H9 (cell line): ENCODE measurements around the gene SOX18. TPM values are rescaled to one million over a fixed set of nuclear protein-coding genes. Genes with fewer than 3 reads are reported as not detected.

Experiments used
- DNase-seq: peaks from one replicate; pipeline ENCODE4 v3.0.0-alpha.2; 2017
- H2AFZ ChIP-seq: one replicate; pipeline ENCODE4 v1.6.1; 2013; ENCODE audit warnings: mild to moderate bottlenecking, low read length, control low read depth, moderate library complexity
- H2AK5ac ChIP-seq: 2 replicates; pipeline ENCODE4 v1.6.1; 2013; ENCODE audit warnings: low read length, control low read depth, mixed read lengths; ENCODE audit not compliant: insufficient read length
- H2BK120ac ChIP-seq: one replicate; pipeline ENCODE4 v1.6.1; 2013; ENCODE audit warnings: low read depth, mild to moderate bottlenecking, low read length, control low read depth, inconsistent platforms; ENCODE audit not compliant: poor library complexity, severe bottlenecking
- H2BK12ac ChIP-seq: 2 replicates; pipeline ENCODE4 v1.6.1; 2013; ENCODE audit warnings: low read length, control low read depth, mixed read lengths, low read depth; ENCODE audit not compliant: insufficient read length
- H2BK15ac ChIP-seq: 2 replicates; pipeline ENCODE4 v1.6.1; 2013; ENCODE audit warnings: low read depth, low read length, control low read depth
- H2BK20ac ChIP-seq: one replicate; pipeline ENCODE4 v1.6.1; 2013; ENCODE audit warnings: low read depth, mild to moderate bottlenecking, low read length, control low read depth, inconsistent platforms; ENCODE audit not compliant: poor library complexity, severe bottlenecking
- H2BK5ac ChIP-seq: 2 replicates; pipeline ENCODE4 v1.6.1; 2013; ENCODE audit warnings: low read length, control low read depth, mixed read lengths; ENCODE audit not compliant: insufficient read length
- H3K14ac ChIP-seq: 2 replicates; pipeline ENCODE4 v1.6.1; 2013; ENCODE audit warnings: low read length, control low read depth; ENCODE audit not compliant: insufficient read depth
- H3K18ac ChIP-seq: 2 replicates; pipeline ENCODE4 v1.6.1; 2013; ENCODE audit warnings: low read depth, mild to moderate bottlenecking, mixed read lengths, low read length, control low read depth; ENCODE audit not compliant: insufficient read length
- H3K23ac ChIP-seq: 2 replicates; pipeline ENCODE4 v1.6.1; 2013; ENCODE audit warnings: low read length, control low read depth, mixed read lengths, low read depth; ENCODE audit not compliant: insufficient read length
- H3K23me2 ChIP-seq: 2 replicates; pipeline ENCODE4 v1.6.1; 2013; ENCODE audit warnings: low read depth, mild to moderate bottlenecking, mixed read lengths, low read length, control low read depth; ENCODE audit not compliant: insufficient read length, poor library complexity, severe bottlenecking
- H3K27ac ChIP-seq: 2 replicates; pipeline ENCODE4 v1.5.1; 2013; ENCODE audit warnings: low read length, control low read depth, mixed read lengths, low read depth; ENCODE audit not compliant: insufficient read length
- H3K27me3 ChIP-seq: 2 replicates; pipeline ENCODE4 v1.6.1; 2013; ENCODE audit warnings: low read length, control low read depth, inconsistent platforms; ENCODE audit not compliant: insufficient read depth
- H3K4ac ChIP-seq: 2 replicates; pipeline ENCODE4 v1.6.1; 2013; ENCODE audit warnings: low read depth, mild to moderate bottlenecking, control low read depth, inconsistent platforms, low read length, moderate library complexity
- H3K4me1 ChIP-seq: 2 replicates; pipeline ENCODE4 v1.6.1; 2013; ENCODE audit warnings: low read length, control low read depth, inconsistent platforms; ENCODE audit not compliant: insufficient read depth
- H3K4me2 ChIP-seq: 2 replicates; pipeline ENCODE4 v1.6.1; 2013; ENCODE audit warnings: low read length, control low read depth, mixed read lengths; ENCODE audit not compliant: insufficient read length, insufficient read depth
- H3K56ac ChIP-seq: 2 replicates; pipeline ENCODE4 v1.6.1; 2013; ENCODE audit warnings: low read depth, mild to moderate bottlenecking, mixed read lengths, low read length, control low read depth; ENCODE audit not compliant: insufficient read length
- H3K79me1 ChIP-seq: 2 replicates; pipeline ENCODE4 v1.6.1; 2013; ENCODE audit warnings: low read depth, mild to moderate bottlenecking, moderate library complexity, low read length, control low read depth, inconsistent platforms; ENCODE audit not compliant: insufficient read depth, poor library complexity, severe bottlenecking
- H3K79me2 ChIP-seq: 2 replicates; pipeline ENCODE4 v1.6.1; 2013; ENCODE audit warnings: low read length, control low read depth, inconsistent platforms; ENCODE audit not compliant: insufficient read depth
- H3K9ac ChIP-seq: 2 replicates; pipeline ENCODE4 v1.6.1; 2013; ENCODE audit warnings: low read length, control low read depth, mixed read lengths; ENCODE audit not compliant: insufficient read length; ENCODE audit errors: extremely low read depth
- H3K9me3 ChIP-seq: one replicate; pipeline ENCODE4 v1.6.1; 2013; ENCODE audit warnings: low read depth, low read length, inconsistent platforms; ENCODE audit not compliant: control insufficient read depth
- H3T11ph ChIP-seq: one replicate; pipeline ENCODE4 v1.6.1; 2013; ENCODE audit warnings: mild to moderate bottlenecking, low read length, control low read depth, inconsistent platforms
- H4K20me1 ChIP-seq: one replicate; pipeline ENCODE4 v1.6.1; 2013; ENCODE audit not compliant: control insufficient read depth, insufficient read length, insufficient read depth
- H4K5ac ChIP-seq: 2 replicates; pipeline ENCODE4 v1.6.1; 2013; ENCODE audit warnings: low read depth, mild to moderate bottlenecking, mixed read lengths, low read length, control low read depth; ENCODE audit not compliant: insufficient read length
- H4K8ac ChIP-seq: replicated peaks from 2 replicates; pipeline ENCODE4 v1.6.1; 2013; ENCODE audit warnings: low read length, control low read depth, mixed read lengths, low read depth; ENCODE audit not compliant: insufficient read length
- H4K91ac ChIP-seq: 2 replicates; pipeline ENCODE4 v1.6.1; 2013; ENCODE audit warnings: low read depth, mild to moderate bottlenecking, moderate library complexity, mixed read lengths, low read length, control low read depth; ENCODE audit not compliant: insufficient read length
- H3K27ac Mint-ChIP-seq, 3 experiments: 2 replicates in 2 of 3; 3 replicates in 1 of 3; pipeline ENCODE4 v1.8.0; 2020 to 2021; ENCODE audit warnings: mixed read lengths in 3 of 3, mild to moderate bottlenecking in 1 of 3, moderate library complexity in 1 of 3
- H3K27me3 Mint-ChIP-seq: 2 replicates; pipeline ENCODE4 v1.8.0; 2021; ENCODE audit warnings: low read depth, mild to moderate bottlenecking, moderate library complexity, mixed read lengths
- H3K36me3 Mint-ChIP-seq, 3 experiments: 2 replicates in 2 of 3; 3 replicates in 1 of 3; pipeline ENCODE4 v1.8.0; 2020 to 2021; ENCODE audit warnings: low read depth in 3 of 3, mixed read lengths in 3 of 3; ENCODE audit not compliant: insufficient read depth in 1 of 3
- H3K4me1 Mint-ChIP-seq, 2 experiments: 2 replicates each; pipeline ENCODE4 v1.8.0; 2020; ENCODE audit warnings: mixed read lengths in 2 of 2
- H3K4me3 Mint-ChIP-seq, 2 experiments: 2 replicates in 1 of 2; 3 replicates in 1 of 2; pipeline ENCODE4 v1.8.0; 2020 to 2021; ENCODE audit warnings: mild to moderate bottlenecking in 2 of 2, mixed read lengths in 2 of 2, moderate library complexity in 1 of 2
- H3K9me3 Mint-ChIP-seq, 2 experiments: 2 replicates in 1 of 2; 3 replicates in 1 of 2; pipeline ENCODE4 v1.8.0; 2020; ENCODE audit warnings: mild to moderate bottlenecking in 2 of 2, mixed read lengths in 2 of 2, moderate library complexity in 1 of 2
- CTCF ChIP-seq: fragments of 200-600 bp; sonication (generic); conservative IDR thresholded peaks from 3 replicates; pipeline ENCODE4 v1.8.0; 2021; ENCODE audit warnings: antibody characterized with exemption, mild to moderate bottlenecking
- WGBS: extraction: QIAGEN DNeasy Blood & Tissue Kit; methylation state at CpG from one replicate; pipeline ENCODE4 v1.1.7; 2013; ENCODE audit warnings: missing lambda C conversion rate, low lambda C conversion rate, mixed read lengths; ENCODE audit not compliant: insufficient read length; ENCODE audit errors: extremely low coverage; 5-methylcytosine and 5-hydroxymethylcytosine counted together
- total RNA-seq: library from RNA; stranded (reverse); gene quantifications from 2 replicates; pipeline ENCODE4 v1.2.1, GENCODE V29; 2021

Gene SOX18
- total RNA-seq, 1 experiment from 2014 or later, result 2.0 TPM

- Histone ChIP-seq H3K4me1 (no peaks in the 10 kb centered on the region), H3K79me1 (no peaks in the 10 kb centered on the region), H2BK12ac (no peak overlapping the region), H3K56ac (no peak overlapping the region), H3K27me3 (peaks cover 3% of the 10 kb centered on the region; the same call in 1 of the 2 replicates), H3T11ph (no peak overlapping the region), H3K79me2 (no peaks in the 10 kb centered on the region), H3K9me3 (no peaks in the 10 kb centered on the region), H2BK15ac (no peak overlapping the region), H2BK5ac (no peak overlapping the region), H4K20me1 (no peaks in the 10 kb centered on the region), H3K4me2 (no peak overlapping the region), H3K23me2 (no peaks in the 10 kb centered on the region), H3K9ac (no peak overlapping the region), H2BK20ac (no peak overlapping the region), H3K27ac (no peak overlapping the region), H2AK5ac (no peak overlapping the region), H4K5ac (no peak overlapping the region), H4K8ac (no peak overlapping the region), H2BK120ac (no peak overlapping the region), H3K18ac (no peak overlapping the region), H3K4ac (no peak overlapping the region), H4K91ac (no peak overlapping the region), H3K23ac (no peak overlapping the region), H3K14ac (no peak overlapping the region; the same call in 1 of the 2 replicates), H2AFZ (no peak overlapping the region)
- no peak for DNase-seq
- peaks cover 2 to 5% (median 2%) of the 10 kb centered on the region in 3 experiments; a peak in 5 of 7 replicates for H3K36me3 Mint-ChIP-seq
- peaks cover 5% of the 10 kb centered on the region in 2 experiments for H3K9me3 Mint-ChIP-seq
- H3K4me1 Mint-ChIP-seq, result peaks cover 2 to 3% of the 10 kb centered on the region in 2 experiments; a peak in 3 of 4 replicates
- H3K27me3 Mint-ChIP-seq, result peaks cover 39% of the 10 kb centered on the region
- TF ChIP-seq CTCF, result no peak
- H3K4me3 Mint-ChIP-seq, result no peak overlapping the region; a peak in 1 of 5 replicates
- H3K27ac Mint-ChIP-seq, result no peak overlapping the region
- WGBS, result no CpG with 5 or more reads among the region's 28 CpGs
Observed at GRCh38 chr20:64098471-64099013, 49.1 kb upstream of the SOX18 start.
